Psoas muscle (tissue), 8 donors: ENCODE measurements around the gene GPLD1. TPM values are rescaled to one million over a fixed set of nuclear protein-coding genes. Genes with fewer than 3 reads are reported as not detected.
"Not testable (repeated sequence)": the region's sequence is repeated elsewhere in the genome, so short reads cannot be mapped to it uniquely, and the experiment has no call there.

Experiments used
- ATAC-seq, 4 donors: fragments of 200-7000 bp; cut with Tn5 transposase; one replicate each; pipeline ENCODE4 v1.9.1; 2020; ENCODE audit warnings: moderate library complexity in 3 of 4, mild to moderate bottlenecking in 2 of 4
- DNase-seq, 2 donors: peaks; one replicate each; pipeline ENCODE4 v3.0.0-alpha.2; 2020
- H3K27ac ChIP-seq: fragments of 200-600 bp; one replicate; pipeline ENCODE4 v1.8.0; 2022
- H3K27me3 ChIP-seq, 3 donors: fragments of 200-600 bp in 1 of 3; one replicate each; pipeline versions ENCODE4 v1.6.1 to v1.8.0; 2013 to 2022; ENCODE audit warnings: low read length in 2 of 3, mild to moderate bottlenecking in 2 of 3, moderate library complexity in 1 of 3; ENCODE audit not compliant: insufficient read depth in 3 of 3
- H3K36me3 ChIP-seq, 2 donors: fragments of 200-600 bp in 1 of 2; one replicate each; pipeline versions ENCODE4 v1.6.1 to v1.8.0; 2013 to 2022; ENCODE audit warnings: low read depth in 1 of 2, mild to moderate bottlenecking in 1 of 2, moderate library complexity in 1 of 2; ENCODE audit not compliant: insufficient read depth in 1 of 2
- H3K4me1 ChIP-seq: fragments of 200-600 bp; one replicate; pipeline ENCODE4 v1.8.0; 2022
- H3K4me3 ChIP-seq: fragments of 200-600 bp; one replicate; pipeline ENCODE4 v1.8.0; 2022; ENCODE audit warnings: mild to moderate bottlenecking
- H3K9me3 ChIP-seq: fragments of 200-600 bp; one replicate; pipeline ENCODE4 v1.8.0; 2022
- CTCF ChIP-seq: fragments of 200-600 bp; IDR thresholded peaks from one replicate; pipeline ENCODE4 v1.8.0; 2022; ENCODE audit warnings: antibody characterized with exemption
- WGBS, 3 donors: extraction: QIAGEN DNeasy Blood & Tissue Kit; methylation state at CpG; one replicate each; pipeline versions ENCODE4 v1.1.6 to v1.1.7; 2013; 5-methylcytosine and 5-hydroxymethylcytosine counted together
- intact Hi-C, 2 donors: fragments of 100-400 bp; cut with DNase I; formaldehyde crosslinking; loops; one replicate each; pipeline versions ENCODE4 v1.11.0 to v1.14.2; 2022
- polyA plus RNA-seq, 3 donors: library from polyadenylated mRNA; stranded (reverse); fragments of 200-250 nt; gene quantifications; one replicate each; pipeline ENCODE4 v1.2.3, GENCODE V29; 2013
- total RNA-seq, 4 donors: library from RNA; stranded (reverse); fragmentation: NEBNext Ultra II Directional in 2 of 4; extraction: Animal tissue kit (Norgen Biotek cat#: 25700) in 2 of 4; gene quantifications; one replicate each; pipeline versions ENCODE4 v1.2.1 to v1.2.4, GENCODE V29; 2021 to 2023
- donor health status: healthy with polysubstance abuse.
- donor health status: DM: no; HTN: no; CAD: no; lungs with moderate emphysema.
- donor health status: Bipolar disorder and iron deficiency.
- donor health status: healthy.
- donor health status: DM: yes; HTN: yes; CAD: no.
- donor health status: DM: no; HTN: no; CAD: no.
- donor health status: DM: no; HTN: no; CAD: no.
- donor health status: DM: yes; HTN: yes; CAD: no.

Gene GPLD1
- total and polyA plus RNA-seq, 7 donors: 0.25 to 1.1 (median 0.38) TPM

GRCh38 chr6:24425091-24425490 is 64.3 kb downstream of the GPLD1 start:
- peaks cover 14% of the 10 kb centered on the region for H3K4me1 ChIP-seq
- peaks cover 9 to 68% of the 10 kb centered on the region in 2 donors for H3K36me3 ChIP-seq
- no peak overlapping the region for H3K4me3 ChIP-seq
- ATAC-seq (no peak), DNase-seq (no peak)
- H3K27ac ChIP-seq: no peak overlapping the region
- no peaks in the 10 kb centered on the region for H3K27me3 ChIP-seq
- 51 to 82% (median 67%) methylated on average over 2 of the region's 2 CpGs for WGBS, 3 donors
- H3K9me3 ChIP-seq: no peaks in the 10 kb centered on the region
- intact Hi-C loops: loop anchor here in 1 of 2 donors (5.0 to 10.0 kb wide), 2 partner anchors 97 to 280 kb away; no protein-coding TSS in a partner anchor
- TF ChIP-seq CTCF: no peak

GRCh38 chr6:24419526-24419925 is 69.9 kb downstream of the GPLD1 start:
- Histone ChIP-seq H3K36me3 (peaks cover 12 to 100% of the 10 kb centered on the region in 2 donors), H3K27ac (no peak overlapping the region), H3K4me1 (no peaks in the 10 kb centered on the region), H3K9me3 (no peaks in the 10 kb centered on the region), H3K27me3 (no peaks in the 10 kb centered on the region), H3K4me3 (no peak overlapping the region)
- TF ChIP-seq CTCF: no peak
- DNase-seq (no peak), ATAC-seq (no peak)
- intact Hi-C loops: no loop called here

GRCh38 chr6:24415753-24416152 is 73.6 kb downstream of the GPLD1 start:
- no peak for ATAC-seq
- H3K4me1 ChIP-seq: no peaks in the 10 kb centered on the region
- TF ChIP-seq CTCF: no peak
- no peak for DNase-seq
- 93 to 94% (median 93%) methylated on average over 4 of the region's 4 CpGs for WGBS, 3 donors
- no peak overlapping the region for H3K4me3 ChIP-seq
- no peaks in the 10 kb centered on the region for H3K9me3 ChIP-seq
- H3K36me3 ChIP-seq: peaks cover 7 to 96% of the 10 kb centered on the region in 2 donors
- intact Hi-C loops: no loop called here
- no peak overlapping the region for H3K27ac ChIP-seq
- no peaks in the 10 kb centered on the region for H3K27me3 ChIP-seq

GRCh38 chr6:24414531-24414930 is 74.8 kb downstream of the GPLD1 start:
- DNase-seq, intact Hi-C loops, H3K27ac ChIP-seq, ATAC-seq, H3K4me1 ChIP-seq, H3K27me3 ChIP-seq, H3K9me3 ChIP-seq, H3K4me3 ChIP-seq: not testable (repeated sequence)
- peaks cover 2 to 96% of the 10 kb centered on the region in 2 donors for H3K36me3 ChIP-seq
- 93 to 97% (median 94%) methylated on average over 13 to 15 of the region's 15 CpGs for WGBS, 3 donors

GRCh38 chr6:24412294-24412693 is 77.1 kb downstream of the GPLD1 start:
- peaks cover 7 to 96% of the 10 kb centered on the region in 2 donors for H3K36me3 ChIP-seq
- no peak for DNase-seq
- H3K4me1 ChIP-seq: peaks cover 6% of the 10 kb centered on the region
- H3K4me3 ChIP-seq: no peak overlapping the region
- intact Hi-C loops: no loop called here
- ATAC-seq: no peak
- no peak for TF ChIP-seq CTCF
- no peaks in the 10 kb centered on the region for H3K9me3 ChIP-seq
- no peaks in the 10 kb centered on the region for H3K27me3 ChIP-seq
- 95 to 98% (median 96%) methylated on average over 4 of the region's 4 CpGs for WGBS, 3 donors
- no peak overlapping the region for H3K27ac ChIP-seq
